GM21528 (cell line): ENCODE measurements around the gene GRM8.

Source experiments
- ATAC-seq: cut with Tn5 transposase; IDR thresholded peaks from one replicate; pipeline ENCODE4 v1.9.1; 2021; ENCODE audit warnings: mild to moderate bottlenecking, moderate library complexity; ENCODE audit not compliant: unreplicated experiment, low FRiP score

Gene GRM8

GRCh38 chr7:127041689-127042452 lies 210.9 kb downstream of the GRM8 start:
- no peak for ATAC-seq

- no peak for ATAC-seq
Measured at GRCh38 chr7:127040042-127040441, 212.7 kb downstream of the GRM8 start.

- no peak for ATAC-seq
Measured at GRCh38 chr7:127039541-127039940, 213.2 kb downstream of the GRM8 start.

GRCh38 chr7:127035203-127035849 lies 217.4 kb downstream of the GRM8 start:
- no peak for ATAC-seq

GRCh38 chr7:127034186-127034806 lies 218.4 kb downstream of the GRM8 start:
- no peak for ATAC-seq

- ATAC-seq, result no peak
Measured at GRCh38 chr7:127029823-127030222, 222.9 kb downstream of the GRM8 start.

- no peak for ATAC-seq
Measured at GRCh38 chr7:127021857-127022256, 230.9 kb downstream of the GRM8 start.

GRCh38 chr7:127021019-127021738 lies 231.6 kb downstream of the GRM8 start:
- ATAC-seq, result no peak

- ATAC-seq, result no peak
Measured at GRCh38 chr7:127018889-127019288, 233.9 kb downstream of the GRM8 start.

- ATAC-seq, result no peak
Measured at GRCh38 chr7:127017196-127017595, 235.5 kb downstream of the GRM8 start.

GRCh38 chr7:127000725-127001124 lies 252.0 kb downstream of the GRM8 start:
- ATAC-seq, result no peak

- no peak for ATAC-seq
Measured at GRCh38 chr7:126996659-126997058, 256.1 kb downstream of the GRM8 start.

GRCh38 chr7:126993626-126994213 lies 259.0 kb downstream of the GRM8 start:
- no peak for ATAC-seq

- ATAC-seq, result no peak
Measured at GRCh38 chr7:126988022-126988421, 264.7 kb downstream of the GRM8 start.

GRCh38 chr7:126979722-126980121 lies 273.0 kb downstream of the GRM8 start:
- no peak for ATAC-seq

GRCh38 chr7:126978865-126979264 lies 273.9 kb downstream of the GRM8 start:
- no peak for ATAC-seq

- ATAC-seq, result no peak
Measured at GRCh38 chr7:126973066-126973465, 279.7 kb downstream of the GRM8 start.

GRCh38 chr7:126972571-126972970 lies 280.2 kb downstream of the GRM8 start:
- no peak for ATAC-seq

- ATAC-seq, result no peak
Measured at GRCh38 chr7:126959649-126960048, 293.1 kb downstream of the GRM8 start.

GRCh38 chr7:126958367-126958766 lies 294.4 kb downstream of the GRM8 start:
- ATAC-seq, result no peak

GRCh38 chr7:126957443-126957842 lies 295.3 kb downstream of the GRM8 start:
- ATAC-seq, result no peak
